ENCODE data around the gene MYO7B.

Gene MYO7B

GRCh38 chr2:127514485-127514884, 21.0 kb upstream of the MYO7B start (continued):
- TF ChIP-seq OSR1 (CRISPR knock-in tag; IDR thresholded peaks at IDR 0.05) = no peak

DNA sequence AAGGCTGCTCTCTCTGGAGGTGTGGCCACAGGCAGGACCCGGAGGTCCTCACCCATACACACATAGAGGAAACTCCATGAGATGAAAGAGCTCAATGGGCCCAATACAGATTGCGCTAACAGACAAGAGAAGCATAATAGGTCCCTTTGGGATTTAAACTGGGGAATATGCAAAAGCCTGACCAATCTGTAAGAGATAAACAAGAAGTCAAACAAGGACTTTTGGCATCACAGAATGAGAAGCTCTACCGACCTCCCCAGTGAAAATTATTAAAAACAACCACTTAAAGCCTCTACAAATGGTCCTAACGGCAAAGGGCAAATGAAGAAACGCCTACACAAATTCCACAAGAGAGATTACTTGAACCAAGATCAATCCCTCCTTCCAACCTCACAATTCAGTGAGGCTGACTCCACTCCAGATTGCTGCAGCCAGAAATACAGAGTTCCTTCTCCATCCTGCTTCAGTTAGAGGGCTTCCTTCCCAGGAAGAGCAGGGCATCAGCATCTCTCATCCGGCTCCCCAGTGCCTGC, 20.0 kb upstream of the MYO7B start:
- TF ChIP-seq ZNF70 (CRISPR knock-in tag; IDR thresholded peaks at IDR 0.05) = no peak
- TF ChIP-seq ZFP3 (CRISPR knock-in tag; IDR thresholded peaks at IDR 0.05) = no peak
- TF ChIP-seq BACH2 (CRISPR knock-in tag; IDR thresholded peaks at IDR 0.05; ENCODE audit: borderline replicate concordance) = no peak
- no peak for TF ChIP-seq CSRNP3 (CRISPR knock-in tag; IDR thresholded peaks at IDR 0.05)
- TF ChIP-seq, protein P1, sequence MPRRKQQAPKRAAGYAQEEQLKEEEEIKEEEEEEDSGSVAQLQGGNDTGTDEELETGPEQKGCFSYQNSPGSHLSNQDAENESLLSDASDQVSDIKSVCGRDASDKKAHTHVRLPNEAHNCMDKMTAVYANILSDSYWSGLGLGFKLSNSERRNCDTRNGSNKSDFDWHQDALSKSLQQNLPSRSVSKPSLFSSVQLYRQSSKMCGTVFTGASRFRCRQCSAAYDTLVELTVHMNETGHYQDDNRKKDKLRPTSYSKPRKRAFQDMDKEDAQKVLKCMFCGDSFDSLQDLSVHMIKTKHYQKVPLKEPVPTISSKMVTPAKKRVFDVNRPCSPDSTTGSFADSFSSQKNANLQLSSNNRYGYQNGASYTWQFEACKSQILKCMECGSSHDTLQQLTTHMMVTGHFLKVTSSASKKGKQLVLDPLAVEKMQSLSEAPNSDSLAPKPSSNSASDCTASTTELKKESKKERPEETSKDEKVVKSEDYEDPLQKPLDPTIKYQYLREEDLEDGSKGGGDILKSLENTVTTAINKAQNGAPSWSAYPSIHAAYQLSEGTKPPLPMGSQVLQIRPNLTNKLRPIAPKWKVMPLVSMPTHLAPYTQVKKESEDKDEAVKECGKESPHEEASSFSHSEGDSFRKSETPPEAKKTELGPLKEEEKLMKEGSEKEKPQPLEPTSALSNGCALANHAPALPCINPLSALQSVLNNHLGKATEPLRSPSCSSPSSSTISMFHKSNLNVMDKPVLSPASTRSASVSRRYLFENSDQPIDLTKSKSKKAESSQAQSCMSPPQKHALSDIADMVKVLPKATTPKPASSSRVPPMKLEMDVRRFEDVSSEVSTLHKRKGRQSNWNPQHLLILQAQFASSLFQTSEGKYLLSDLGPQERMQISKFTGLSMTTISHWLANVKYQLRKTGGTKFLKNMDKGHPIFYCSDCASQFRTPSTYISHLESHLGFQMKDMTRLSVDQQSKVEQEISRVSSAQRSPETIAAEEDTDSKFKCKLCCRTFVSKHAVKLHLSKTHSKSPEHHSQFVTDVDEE (CRISPR knock-in tag; IDR thresholded peaks at IDR 0.05) = no peak
- TF ChIP-seq ZFP30 (CRISPR knock-in tag; IDR thresholded peaks at IDR 0.05) = no peak
- no peak for TF ChIP-seq CREB5 (CRISPR knock-in tag; IDR thresholded peaks at IDR 0.05; ENCODE audit: low read depth)
- no peak for TF ChIP-seq SNAI2 (CRISPR knock-in tag; IDR thresholded peaks at IDR 0.05)
- no peak for TF ChIP-seq TOX (CRISPR knock-in tag; IDR thresholded peaks at IDR 0.05; ENCODE audit: borderline replicate concordance)
- no peak for TF ChIP-seq ZNF8 (CRISPR knock-in tag; IDR thresholded peaks at IDR 0.05)
- no peak for ATAC-seq

DNA sequence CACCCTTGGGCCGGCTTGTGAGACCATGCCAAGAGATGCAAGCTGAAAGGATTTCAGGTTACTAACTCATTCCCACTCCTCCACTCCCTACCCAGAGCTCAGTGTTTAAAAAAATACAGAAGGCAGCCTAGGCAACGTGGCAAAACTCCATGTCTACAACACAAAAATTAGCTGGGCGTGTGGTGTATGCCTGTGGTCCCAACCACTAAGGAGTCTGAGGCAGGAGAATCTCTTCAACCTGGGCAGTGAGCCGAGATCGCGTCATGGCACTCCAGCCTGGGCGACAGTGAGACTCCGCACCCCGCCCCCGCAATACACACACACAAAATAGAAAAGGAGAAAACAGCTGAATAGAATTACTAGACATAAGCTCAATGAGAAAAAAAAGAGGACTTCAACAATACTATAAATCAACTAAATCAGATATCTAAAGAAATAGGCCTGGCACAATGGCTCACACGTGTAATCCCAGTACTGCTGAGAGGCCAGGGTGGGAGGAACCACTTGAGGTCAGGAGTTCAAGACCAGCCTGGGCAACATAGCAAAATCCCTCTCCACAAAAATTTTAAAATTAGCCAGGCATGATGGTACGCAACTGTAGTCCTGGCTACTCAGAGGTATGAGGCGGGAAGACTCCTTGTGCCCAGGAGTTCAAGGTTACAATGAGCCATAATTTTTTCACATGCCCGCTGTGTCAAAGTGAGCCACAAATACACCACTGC, 19.3 kb upstream of the MYO7B start:
- TF ChIP-seq ZFP30 (CRISPR knock-in tag; IDR thresholded peaks at IDR 0.05) (no peak), RARB (CRISPR knock-in tag; IDR thresholded peaks at IDR 0.05) (no peak), ZNF70 (CRISPR knock-in tag; IDR thresholded peaks at IDR 0.05) (no peak), TCF4 (CRISPR knock-in tag; IDR thresholded peaks at IDR 0.05; ENCODE audit: borderline replicate concordance) (no peak), ARNTL (CRISPR knock-in tag; IDR thresholded peaks at IDR 0.05; ENCODE audit: borderline replicate concordance, low read depth) (no peak), SNAI2 (CRISPR knock-in tag; IDR thresholded peaks at IDR 0.05) (no peak), OSR1 (CRISPR knock-in tag; IDR thresholded peaks at IDR 0.05) (no peak), ZC3H10 (CRISPR knock-in tag; IDR thresholded peaks at IDR 0.05) (no peak), ZNF565 (CRISPR knock-in tag; conservative IDR thresholded peaks at IDR 0.05; ENCODE audit: low read depth) (no peak), CSDC2 (CRISPR knock-in tag; IDR thresholded peaks at IDR 0.05) (no peak), TOX (CRISPR knock-in tag; IDR thresholded peaks at IDR 0.05; ENCODE audit: borderline replicate concordance) (no peak), CSRNP3 (CRISPR knock-in tag; IDR thresholded peaks at IDR 0.05) (no peak)
- ATAC-seq = no peak

DNA sequence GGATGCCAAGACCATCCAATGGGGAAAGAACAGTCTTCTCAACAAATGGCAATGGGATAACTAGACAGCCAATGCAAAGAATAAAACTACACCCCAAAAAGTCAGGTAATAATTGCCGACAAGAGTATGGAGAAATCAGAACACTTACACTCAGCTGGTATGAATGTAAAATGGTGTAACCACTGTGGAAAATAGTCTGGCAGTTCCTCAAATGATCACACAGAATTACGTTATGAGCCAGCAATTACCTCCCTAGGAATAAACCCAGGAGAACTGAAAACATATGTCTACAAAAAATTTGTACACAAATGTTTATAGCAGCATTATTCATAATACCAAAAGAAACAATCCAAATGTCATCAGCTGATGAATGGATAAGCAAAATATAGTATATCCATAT, 18.0 kb upstream of the MYO7B start:
- ATAC-seq = no peak
- TF ChIP-seq OSR1 (CRISPR knock-in tag; IDR thresholded peaks at IDR 0.05) = no peak
- TF ChIP-seq TOX (CRISPR knock-in tag; IDR thresholded peaks at IDR 0.05; ENCODE audit: borderline replicate concordance) = no peak
- no peak for TF ChIP-seq ESRRG (CRISPR knock-in tag; IDR thresholded peaks at IDR 0.05)
- TF ChIP-seq ZFP30 (CRISPR knock-in tag; IDR thresholded peaks at IDR 0.05) = no peak
- no peak for TF ChIP-seq ZFP3 (CRISPR knock-in tag; IDR thresholded peaks at IDR 0.05)
- TF ChIP-seq, protein P1 (CRISPR knock-in tag; IDR thresholded peaks at IDR 0.05) = no peak
- TF ChIP-seq BACH2 (CRISPR knock-in tag; IDR thresholded peaks at IDR 0.05; ENCODE audit: borderline replicate concordance) = no peak
- TF ChIP-seq PATZ1 (CRISPR knock-in tag; IDR thresholded peaks at IDR 0.05; ENCODE audit: borderline replicate concordance) = no peak
- no peak for TF ChIP-seq SNAI2 (CRISPR knock-in tag; IDR thresholded peaks at IDR 0.05)
- TF ChIP-seq POU6F1 (CRISPR knock-in tag; IDR thresholded peaks at IDR 0.05; ENCODE audit: borderline replicate concordance, low read depth) = no peak
- no peak for TF ChIP-seq ZNF565 (CRISPR knock-in tag; conservative IDR thresholded peaks at IDR 0.05; ENCODE audit: low read depth)
- no peak for TF ChIP-seq TCF4 (CRISPR knock-in tag; IDR thresholded peaks at IDR 0.05; ENCODE audit: borderline replicate concordance)
- TF ChIP-seq ZNF70 (CRISPR knock-in tag; IDR thresholded peaks at IDR 0.05) = no peak

Measured in SK-N-SH treated with all-trans-retinoic acid at 6 μM for 48 hours (cell line).